HCT116 (cell line): ENCODE data around the gene CRB3. TPM values are rescaled to one million over a fixed set of nuclear protein-coding genes. Genes with fewer than 3 reads are reported as not detected.

Source experiments
- ATAC-seq: fragments of 200-7000 bp; cut with Tn5 transposase; 2 replicates; pipeline ENCODE4 v1.9.1; 2020; ENCODE audit warnings: mild to moderate bottlenecking, moderate library complexity
- BruUV-seq: library from RNA; stranded (reverse); fragments of 400-500 nt; replicated peaks from 2 replicates; lab custom pipeline; 2021; lab: Mats Ljungman, UMichigan
- CTCF ChIA-PET: fragments of 300-600 bp; sonication (Branson Sonifier 250); formaldehyde crosslinking; loops from one replicate; lab custom pipeline; 2021; ENCODE audit warnings: antibody characterized with exemption; lab: Charles Lee
- POLR2A ChIA-PET: fragments of 300-600, 350-600 bp; sonication (Branson Sonifier 250); formaldehyde crosslinking; loops from one replicate; lab custom pipeline; 2021; ENCODE audit warnings: antibody characterized with exemption; lab: Charles Lee
- RAD21 ChIA-PET, 2 experiments: fragments of 300-600 bp; sonication (Branson Sonifier 250); formaldehyde crosslinking; loops; one replicate each; lab custom pipeline; 2023; ENCODE audit warnings: low total read pairs in 2 of 2; ENCODE audit not compliant: uncharacterized antibody in 2 of 2, unreplicated experiment in 2 of 2, low non-redundant PET in 1 of 2; lab: Charles Lee
- DNase-seq: peaks from one replicate; pipeline ENCODE4 v3.0.0-alpha.2; 2010; ENCODE audit warnings: low read depth, low spot score
- H2AFZ ChIP-seq: fragments of 200-600 bp; shearing (Covaris generic), sonication (generic); 2 replicates; pipeline ENCODE4 v1.6.1; 2017; ENCODE audit warnings: low read depth, mixed run types, mixed read lengths, antibody characterized with exemption, low read length; ENCODE audit not compliant: poor library complexity, severe bottlenecking
- H3K27ac ChIP-seq: 2 replicates; pipeline ENCODE4 v1.5.1; 2012; ENCODE audit warnings: low read depth, low read length
- H3K27me3 ChIP-seq: fragments of 200-600 bp; sonication (generic); 2 replicates; pipeline ENCODE4 v1.6.1; 2016; ENCODE audit warnings: mixed run types, low read length, mixed read lengths; ENCODE audit not compliant: insufficient read depth
- H3K36me3 ChIP-seq, 2 experiments: fragments of 200-500 bp in 1 of 2; fragments of 200-600 bp in 1 of 2; sonication (Bioruptor generic) in 1 of 2; sonication (generic) in 1 of 2; 2 replicates each; pipeline versions ENCODE4 v1.5.1 to v1.6.1; 2014 to 2016; ENCODE audit warnings: low read length in 2 of 2, inconsistent platforms in 1 of 2, mixed read lengths in 1 of 2, mixed run types in 1 of 2; ENCODE audit not compliant: insufficient read depth in 2 of 2, control insufficient read depth in 1 of 2
- H3K4me1 ChIP-seq, 2 experiments: fragments of 200-600 bp in 1 of 2; sonication (generic) in 1 of 2; 2 replicates each; pipeline versions ENCODE4 v1.5.1 to v1.6.1; 2012 to 2017; ENCODE audit warnings: low read length in 2 of 2, inconsistent platforms in 1 of 2, mild to moderate bottlenecking in 1 of 2, mixed read lengths in 1 of 2, mixed run types in 1 of 2, moderate library complexity in 1 of 2; ENCODE audit not compliant: insufficient read depth in 2 of 2, control insufficient read depth in 1 of 2
- H3K4me2 ChIP-seq: fragments of 200-600 bp; sonication (generic); 2 replicates; pipeline ENCODE4 v1.6.1; 2017; ENCODE audit warnings: mixed run types, low read length, mixed read lengths
- H3K4me3 ChIP-seq, 2 experiments: fragments of 200-600 bp in 1 of 2; sonication (generic) in 1 of 2; replicated peaks in 1 of 2; 2 replicates each; pipeline ENCODE4 v1.5.1; 2011 to 2016; ENCODE audit warnings: low read length in 2 of 2, control low read depth in 1 of 2, low read depth in 1 of 2, mild to moderate bottlenecking in 1 of 2, mixed read lengths in 1 of 2, mixed run types in 1 of 2
- H3K79me2 ChIP-seq: fragments of 200-600 bp; sonication (generic); 2 replicates; pipeline ENCODE4 v1.6.1; 2017; ENCODE audit warnings: mild to moderate bottlenecking, mixed run types, low read length, moderate library complexity, mixed read lengths; ENCODE audit not compliant: insufficient read depth
- H3K9ac ChIP-seq: fragments of 200-600 bp; sonication (generic); 2 replicates; pipeline ENCODE4 v1.6.1; 2016; ENCODE audit warnings: low read length, mixed read lengths
- H3K9me2 ChIP-seq: fragments of 200-600 bp; sonication (generic), shearing (Covaris generic); 2 replicates; pipeline ENCODE4 v1.6.1; 2017; ENCODE audit warnings: mixed run types, mild to moderate bottlenecking, moderate library complexity; ENCODE audit not compliant: insufficient read depth
- H3K9me3 ChIP-seq, 2 experiments: fragments of 200-500 bp in 1 of 2; fragments of 200-600 bp in 1 of 2; sonication (Bioruptor generic) in 1 of 2; sonication (generic) in 1 of 2; 2 replicates each; pipeline ENCODE4 v1.6.1; 2014 to 2017; ENCODE audit warnings: low read length in 2 of 2, mixed read lengths in 2 of 2, inconsistent platforms in 1 of 2, low read depth in 1 of 2, mild to moderate bottlenecking in 1 of 2, mixed run types in 1 of 2, moderate library complexity in 1 of 2; ENCODE audit not compliant: control insufficient read depth in 1 of 2, insufficient read depth in 1 of 2
- H4K20me1 ChIP-seq: fragments of 200-600 bp; sonication (generic), shearing (Covaris generic); 2 replicates; pipeline ENCODE4 v1.6.1; 2017; ENCODE audit warnings: mixed run types, mild to moderate bottlenecking, moderate library complexity; ENCODE audit not compliant: insufficient read depth
- CBX3 ChIP-seq: IDR thresholded peaks from 2 replicates; pipeline ENCODE4 v1.6.1; 2012; ENCODE audit warnings: low read depth
- CEBPB ChIP-seq: IDR thresholded peaks from 2 replicates; pipeline ENCODE4 v1.6.1; 2012; ENCODE audit warnings: low read depth
- POLR2A ChIP-seq: IDR thresholded peaks from 2 replicates; pipeline ENCODE4 v1.7.0; 2011; ENCODE audit warnings: borderline replicate concordance; ENCODE audit not compliant: insufficient read depth, insufficient read length; ENCODE audit errors: extremely low read depth
- POLR2AphosphoS5 ChIP-seq: IDR thresholded peaks from 2 replicates; pipeline ENCODE4 v1.6.1; 2011; ENCODE audit warnings: mild to moderate bottlenecking, low read depth, low read length, moderate library complexity
- RAD21 ChIP-seq: IDR thresholded peaks from 2 replicates; pipeline ENCODE4 v1.6.1; 2012; ENCODE audit warnings: low read depth, mild to moderate bottlenecking
- SRF ChIP-seq: IDR thresholded peaks from 2 replicates; pipeline ENCODE4 v1.6.1; 2012; ENCODE audit warnings: low read depth
- YY1 ChIP-seq: IDR thresholded peaks from 2 replicates; pipeline ENCODE4 v1.6.1; 2011; ENCODE audit warnings: low read length, low read depth, moderate library complexity, mild to moderate bottlenecking; ENCODE audit not compliant: insufficient replicate concordance; ENCODE audit errors: extremely low read depth
- ZFX ChIP-seq: fragments of 450-650 bp; IDR thresholded peaks from 2 replicates; pipeline ENCODE4 v1.6.1; 2017
- intact Hi-C: fragments of 100-400 bp; cut with micrococcal nuclease; formaldehyde crosslinking; loops from 2 replicates; pipeline ENCODE4 v1.10.0; 2022
- total RNA-seq: library from RNA; stranded (reverse); gene quantifications from one replicate; pipeline ENCODE4 v1.2.1, GENCODE V29; 2021; ENCODE audit not compliant: unreplicated experiment
- TF ChIP-seq, protein P1 (sequence below), 3 experiments: fragments of 200-600 bp in 1 of 3; sonication (generic) in 1 of 3; IDR thresholded peaks in 2 of 3; conservative IDR thresholded peaks in 1 of 3; 2 replicates each; pipeline ENCODE4 v1.5.1; 2012 to 2017; ENCODE audit warnings: low read depth in 2 of 3, low read length in 2 of 3, antibody characterized with exemption in 1 of 3, borderline replicate concordance in 1 of 3, control low read depth in 1 of 3, mild to moderate bottlenecking in 1 of 3, mixed read lengths in 1 of 3, mixed run types in 1 of 3, moderate library complexity in 1 of 3; ENCODE audit not compliant: insufficient read depth in 1 of 3
- TF ChIP-seq, protein P2 (sequence below): IDR thresholded peaks from 2 replicates; pipeline ENCODE4 v1.6.1; 2012

CRB3 gene
- total RNA-seq, 1 experiment from 2014 or later, result 40.5 TPM

DNA sequence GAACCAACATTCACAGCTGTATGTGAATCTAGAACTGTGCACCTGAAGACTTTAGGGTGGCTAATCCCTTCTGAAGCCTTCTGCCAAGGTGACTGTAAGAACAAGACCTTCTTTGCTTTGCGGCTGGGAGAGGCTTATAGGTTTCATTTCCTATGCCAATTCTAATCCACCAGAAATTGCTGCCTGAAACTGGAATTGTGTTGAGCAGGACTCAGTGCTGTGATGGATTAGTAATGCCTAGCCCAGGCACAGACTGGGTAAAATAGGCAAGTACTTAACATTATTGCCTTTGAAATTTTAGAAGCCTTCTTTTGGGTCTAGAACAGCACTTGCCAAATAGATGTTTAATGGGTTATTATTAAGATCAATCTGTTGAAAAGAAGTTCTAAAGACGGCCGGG lies 16.0 kb upstream of the CRB3 start:
- intact Hi-C loops, result no loop called here
- no peak overlapping the region for H3K4me2 ChIP-seq
- ATAC-seq (no peak), DNase-seq (no peak)
- H3K79me2 ChIP-seq, result no peaks in the 10 kb centered on the region
- H3K9me2 ChIP-seq, result no peaks in the 10 kb centered on the region
- H3K27me3 ChIP-seq, result no peaks in the 10 kb centered on the region
- RAD21 ChIA-PET, result no interaction called here
- H3K36me3 ChIP-seq, result peaks cover 0 to 4% of the 10 kb centered on the region in 2 experiments; a peak in 2 of 4 replicates
- H3K9ac ChIP-seq, result no peak overlapping the region
- H3K4me3 ChIP-seq, result no peak overlapping the region
- POLR2A ChIA-PET, result no interaction called here
- no peak overlapping the region for H2AFZ ChIP-seq
- H3K9me3 ChIP-seq, result peaks cover 0 to 4% of the 10 kb centered on the region in 2 experiments; a peak in 1 of 4 replicates
- no peaks in the 10 kb centered on the region for H3K4me1 ChIP-seq
- TF ChIP-seq SRF, result no peak
- CTCF ChIA-PET, result no interaction called here
- no peak overlapping the region for H3K27ac ChIP-seq
- no peaks in the 10 kb centered on the region for H4K20me1 ChIP-seq
- no TSS peak for BruUV-seq

GRCh38 chr19:6450166-6450565 lies 13.9 kb upstream of the CRB3 start:
- Histone ChIP-seq H3K36me3 (peaks cover 7 to 17% of the 10 kb centered on the region in 2 experiments), H3K4me1 (no peaks in the 10 kb centered on the region), H3K9ac (no peak overlapping the region), H2AFZ (no peak overlapping the region), H3K27ac (no peak overlapping the region), H3K9me3 (peaks cover 0 to 17% of the 10 kb centered on the region in 2 experiments; a peak in 2 of 4 replicates), H3K4me2 (no peak overlapping the region), H4K20me1 (no peaks in the 10 kb centered on the region), H3K79me2 (no peaks in the 10 kb centered on the region), H3K27me3 (no peaks in the 10 kb centered on the region), H3K9me2 (no peaks in the 10 kb centered on the region), H3K4me3 (no peak overlapping the region)
- DNase-seq (no peak), ATAC-seq (no peak)
- ChIA-PET POLR2A (no interaction called here), RAD21 (no interaction called here), CTCF (no interaction called here)
- no peak for TF ChIP-seq CBX3
- TF ChIP-seq ZFX, result no peak
- no peak for TF ChIP-seq RAD21
- no peak for TF ChIP-seq POLR2AphosphoS5
- no peak for TF ChIP-seq CEBPB
- TF ChIP-seq, protein P1, sequence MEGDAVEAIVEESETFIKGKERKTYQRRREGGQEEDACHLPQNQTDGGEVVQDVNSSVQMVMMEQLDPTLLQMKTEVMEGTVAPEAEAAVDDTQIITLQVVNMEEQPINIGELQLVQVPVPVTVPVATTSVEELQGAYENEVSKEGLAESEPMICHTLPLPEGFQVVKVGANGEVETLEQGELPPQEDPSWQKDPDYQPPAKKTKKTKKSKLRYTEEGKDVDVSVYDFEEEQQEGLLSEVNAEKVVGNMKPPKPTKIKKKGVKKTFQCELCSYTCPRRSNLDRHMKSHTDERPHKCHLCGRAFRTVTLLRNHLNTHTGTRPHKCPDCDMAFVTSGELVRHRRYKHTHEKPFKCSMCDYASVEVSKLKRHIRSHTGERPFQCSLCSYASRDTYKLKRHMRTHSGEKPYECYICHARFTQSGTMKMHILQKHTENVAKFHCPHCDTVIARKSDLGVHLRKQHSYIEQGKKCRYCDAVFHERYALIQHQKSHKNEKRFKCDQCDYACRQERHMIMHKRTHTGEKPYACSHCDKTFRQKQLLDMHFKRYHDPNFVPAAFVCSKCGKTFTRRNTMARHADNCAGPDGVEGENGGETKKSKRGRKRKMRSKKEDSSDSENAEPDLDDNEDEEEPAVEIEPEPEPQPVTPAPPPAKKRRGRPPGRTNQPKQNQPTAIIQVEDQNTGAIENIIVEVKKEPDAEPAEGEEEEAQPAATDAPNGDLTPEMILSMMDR (IDR thresholded peaks at IDR 0.05 in 2 of 3, conservative IDR thresholded peaks at IDR 0.05 in 1 of 3; ENCODE audit: borderline replicate concordance in 1 of 3, insufficient read depth in 1 of 3, low read depth in 2 of 3, low read length in 2 of 3), result no peak
- TF ChIP-seq, protein P2, sequence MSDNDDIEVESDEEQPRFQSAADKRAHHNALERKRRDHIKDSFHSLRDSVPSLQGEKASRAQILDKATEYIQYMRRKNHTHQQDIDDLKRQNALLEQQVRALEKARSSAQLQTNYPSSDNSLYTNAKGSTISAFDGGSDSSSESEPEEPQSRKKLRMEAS, result no peak
- TF ChIP-seq YY1, result no peak
- TF ChIP-seq POLR2A, result no peak
- no TSS peak for BruUV-seq
- intact Hi-C loops, result no loop called here
